MCF 10A (cell line): Measurements from ENCODE around the gene TANC2. TPM values are rescaled to one million over a fixed set of nuclear protein-coding genes. Genes with fewer than 3 reads are reported as not detected.

Experiments
- BruUV-seq: library from RNA; stranded (reverse); fragments of 400-500 nt; replicated peaks from 2 replicates; lab custom pipeline; 2021; lab: Mats Ljungman, UMichigan
- CTCF ChIA-PET: fragments of 300-600 bp; sonication (Branson Sonifier 250); formaldehyde crosslinking; extraction: SDS; loops from one replicate; lab custom pipeline; 2021; ENCODE audit warnings: antibody characterized with exemption, inconsistent platforms; lab: Yijun Ruan, JAX
- POLR2A ChIA-PET: fragments of 300-600, 350-650 bp; sonication (Branson Sonifier 250); formaldehyde crosslinking; extraction: SDS; loops from one replicate; lab custom pipeline; 2020; ENCODE audit warnings: antibody characterized with exemption, inconsistent platforms; lab: Yijun Ruan, JAX
- DNase-seq: peaks from one replicate; pipeline ENCODE4 v3.0.0-alpha.2; 2018; ENCODE audit not compliant: unreplicated experiment
- H3K27ac Mint-ChIP-seq: one replicate; pipeline ENCODE4 v1.8.0; 2022; ENCODE audit warnings: mild to moderate bottlenecking, low read depth, mixed read lengths; ENCODE audit not compliant: unreplicated experiment
- H3K27me3 Mint-ChIP-seq: one replicate; pipeline ENCODE4 v1.8.0; 2022; ENCODE audit warnings: mixed read lengths; ENCODE audit not compliant: insufficient read depth, unreplicated experiment
- H3K36me3 Mint-ChIP-seq: one replicate; pipeline ENCODE4 v1.8.0; 2022; ENCODE audit warnings: mild to moderate bottlenecking, moderate library complexity, mixed read lengths; ENCODE audit not compliant: insufficient read depth, unreplicated experiment
- H3K4me1 Mint-ChIP-seq: one replicate; pipeline ENCODE4 v1.8.0; 2022; ENCODE audit warnings: mixed read lengths; ENCODE audit not compliant: insufficient read depth, unreplicated experiment
- H3K4me3 Mint-ChIP-seq: one replicate; pipeline ENCODE4 v1.8.0; 2022; ENCODE audit warnings: mild to moderate bottlenecking, moderate library complexity, mixed read lengths; ENCODE audit not compliant: unreplicated experiment
- H3K9me3 Mint-ChIP-seq: one replicate; pipeline ENCODE4 v1.8.0; 2022; ENCODE audit warnings: mixed read lengths; ENCODE audit not compliant: unreplicated experiment
- CTCF ChIP-seq: fragments of 200-600 bp; IDR thresholded peaks from one replicate; pipeline ENCODE4 v1.8.0; 2022; ENCODE audit warnings: antibody characterized with exemption, mild to moderate bottlenecking; ENCODE audit not compliant: unreplicated experiment
- intact Hi-C: fragments of 100-400 bp; cut with micrococcal nuclease; formaldehyde crosslinking; loops from 2 replicates; pipeline ENCODE4 v1.14.1; 2022
- total RNA-seq: library from RNA; stranded (reverse); gene quantifications from 2 replicates; pipeline ENCODE4 v1.2.3, GENCODE V29; 2022

Gene TANC2
- total RNA-seq, 1 experiment from 2014 or later = 141 TPM

GRCh38 chr17:62948370-62948769 lies 17.7 kb upstream of the TANC2 start:
- H3K27me3 Mint-ChIP-seq = no peaks in the 10 kb centered on the region
- ChIA-PET CTCF (no interaction called here), POLR2A (interaction anchor here (1.7 kb wide), 1 partner anchor 10 kb away, joined by 3 read pairs; no protein-coding TSS in a partner anchor)
- no peak overlapping the region for H3K4me3 Mint-ChIP-seq
- no peak for TF ChIP-seq CTCF
- no peaks in the 10 kb centered on the region for H3K9me3 Mint-ChIP-seq
- no peaks in the 10 kb centered on the region for H3K36me3 Mint-ChIP-seq
- BruUV-seq = no TSS peak
- intact Hi-C loops = no loop called here
- H3K27ac Mint-ChIP-seq = no peak overlapping the region
- DNase-seq = no peak
- H3K4me1 Mint-ChIP-seq = peaks cover 8% of the 10 kb centered on the region

GRCh38 chr17:62949036-62949435 lies 17.0 kb upstream of the TANC2 start:
- intact Hi-C loops = no loop called here
- no peak for DNase-seq
- no peak overlapping the region for H3K4me3 Mint-ChIP-seq
- no peaks in the 10 kb centered on the region for H3K36me3 Mint-ChIP-seq
- H3K27ac Mint-ChIP-seq = no peak overlapping the region
- peaks cover 8% of the 10 kb centered on the region for H3K4me1 Mint-ChIP-seq
- no peak for TF ChIP-seq CTCF
- CTCF ChIA-PET = interaction anchor here (0.7 kb wide), 1 partner anchor 475 kb away, joined by 3 read pairs; no protein-coding TSS in a partner anchor
- H3K27me3 Mint-ChIP-seq = no peaks in the 10 kb centered on the region
- no TSS peak for BruUV-seq
- H3K9me3 Mint-ChIP-seq = no peaks in the 10 kb centered on the region
- POLR2A ChIA-PET = interaction anchor here (1.7 kb wide), 1 partner anchor 11 kb away, joined by 3 read pairs; no protein-coding TSS in a partner anchor

GRCh38 chr17:62950067-62950466 lies 16.0 kb upstream of the TANC2 start:
- Mint-ChIP-seq H3K27me3 (no peaks in the 10 kb centered on the region), H3K27ac (no peak overlapping the region), H3K4me3 (no peak overlapping the region), H3K36me3 (no peaks in the 10 kb centered on the region), H3K9me3 (no peaks in the 10 kb centered on the region), H3K4me1 (peaks cover 8% of the 10 kb centered on the region)
- no peak for TF ChIP-seq CTCF
- intact Hi-C loops = no loop called here
- BruUV-seq = no TSS peak
- ChIA-PET POLR2A (interaction anchor here (0.7 to 1.7 kb wide), 3 partner anchors 12 to 38 kb away, joined by 3 read pairs; no protein-coding TSS in a partner anchor), CTCF (interaction anchor here (1.3 kb wide), 1 partner anchor 277 kb away, joined by 5 read pairs; no protein-coding TSS in a partner anchor)
- DNase-seq = peak; percentile 94

- H3K4me1 Mint-ChIP-seq = no peaks in the 10 kb centered on the region
- no peak for DNase-seq
- ChIA-PET POLR2A (interaction anchor here (0.6 to 1.5 kb wide), 4 partner anchors 42 to 767 kb away, joined by 3 to 4 read pairs (median 3); no protein-coding TSS in a partner anchor), CTCF (no interaction called here)
- no peak overlapping the region for H3K27ac Mint-ChIP-seq
- no peaks in the 10 kb centered on the region for H3K36me3 Mint-ChIP-seq
- BruUV-seq = no TSS peak
- no peak overlapping the region for H3K4me3 Mint-ChIP-seq
- TF ChIP-seq CTCF = no peak
- intact Hi-C loops = no loop called here
- no peaks in the 10 kb centered on the region for H3K9me3 Mint-ChIP-seq
- H3K27me3 Mint-ChIP-seq = no peaks in the 10 kb centered on the region
These were observed 10.1 kb upstream of the TANC2 start for GRCh38 chr17:62955841-62956352.
